Thoracic aorta (tissue), 2 donors: ENCODE data around the gene HOGA1. TPM values are rescaled to one million over a fixed set of nuclear protein-coding genes. Genes with fewer than 3 reads are reported as not detected.

Source experiments
- ATAC-seq: fragments of 150-250 bp; one replicate; pipeline ENCODE4 v1.8.0; 2017; ENCODE audit warnings: low read depth; ENCODE audit not compliant: insufficient number of reproducible peaks, low FRiP score
- DNase-seq: peaks from one replicate; pipeline ENCODE4 v3.0.0-alpha.2; 2020; ENCODE audit warnings: low spot score
- H3K27ac ChIP-seq, 2 donors: fragments of 200-600 bp; sonication (generic); 1 replicate in 1 of 2; 2 replicates in 1 of 2; pipeline ENCODE4 v1.5.1; 2016; ENCODE audit warnings: mild to moderate bottlenecking in 2 of 2, moderate library complexity in 2 of 2
- H3K27me3 ChIP-seq: fragments of 200-600 bp; sonication (generic); replicated peaks from 2 replicates; pipeline ENCODE4 v1.6.0; 2016; ENCODE audit warnings: mild to moderate bottlenecking; ENCODE audit not compliant: insufficient read depth
- H3K36me3 ChIP-seq: fragments of 200-600 bp; sonication (generic); one replicate; pipeline ENCODE4 v1.5.1; 2016
- H3K4me1 ChIP-seq, 2 donors: fragments of 200-600 bp; sonication (generic); 1 replicate in 1 of 2; 2 replicates in 1 of 2; pipeline versions ENCODE4 v1.5.1 to v1.6.0; 2016; ENCODE audit warnings: low read depth in 2 of 2, mild to moderate bottlenecking in 1 of 2; ENCODE audit not compliant: control insufficient read depth in 1 of 2
- H3K4me3 ChIP-seq: fragments of 200-600 bp; sonication (generic); 2 replicates; pipeline ENCODE4 v1.5.1; 2016; ENCODE audit warnings: mild to moderate bottlenecking
- H3K9me3 ChIP-seq: fragments of 200-600 bp; sonication (generic); 2 replicates; pipeline ENCODE4 v1.5.1; 2016
- CTCF ChIP-seq: fragments of 200-600 bp; sonication (generic); IDR thresholded peaks from one replicate; pipeline ENCODE4 v1.5.1; 2019; ENCODE audit warnings: antibody characterized with exemption
- total RNA-seq, 2 donors: library from RNA; depleted of rRNA; stranded (reverse); fragments of >200 nt; gene quantifications; one replicate each; pipeline versions ENCODE4 v1.1.0 to v1.2.3, GENCODE V29; 2016

Gene HOGA1
- 10 to 100 TPM in 1 of 2 donors, 1 to 10 TPM in 1; 7.0 to 12.3 TPM for total RNA-seq

- Histone ChIP-seq H3K9me3 (no peaks in the 10 kb centered on the region), H3K36me3 (no peaks in the 10 kb centered on the region), H3K27ac (peak within 1 kb of the TSS; percentile 59 to 75), H3K27me3 (no peaks in the 10 kb centered on the region), H3K4me1 (peaks cover 3 to 27% of the 10 kb centered on the region in 2 donors), H3K4me3 (peak within 1 kb of the TSS; percentile 16)
- DNase-seq, result peak; percentile 52
- peak; percentile 9 for TF ChIP-seq CTCF
- ATAC-seq, result peak; percentile 53
Measured at GRCh38 chr10:97584060-97584797, at the start of gene HOGA1. Gene HOGA1 (plus strand): TSS chr10:97584389. CDS start chr10:97584704, 315 bp downstream.

GRCh38 chr10:97534746-97535367 lies 49.3 kb upstream of the HOGA1 start:
- DNase-seq (no peak), ATAC-seq (no peak)
- Histone ChIP-seq H3K27me3 (no peaks in the 10 kb centered on the region), H3K4me3 (no peak overlapping the region), H3K9me3 (no peaks in the 10 kb centered on the region), H3K27ac (no peak overlapping the region), H3K36me3 (no peaks in the 10 kb centered on the region), H3K4me1 (peaks cover 6 to 15% of the 10 kb centered on the region in 2 donors)
- no peak for TF ChIP-seq CTCF

GRCh38 chr10:97537186-97537869 lies 46.9 kb upstream of the HOGA1 start:
- DNase-seq (no peak), ATAC-seq (no peak)
- no peak for TF ChIP-seq CTCF
- Histone ChIP-seq H3K27ac (no peak overlapping the region), H3K4me1 (peaks cover 28 to 40% of the 10 kb centered on the region in 2 donors), H3K27me3 (no peaks in the 10 kb centered on the region), H3K36me3 (no peaks in the 10 kb centered on the region), H3K4me3 (no peak overlapping the region), H3K9me3 (no peaks in the 10 kb centered on the region)

GRCh38 chr10:97538411-97538810 lies 45.8 kb upstream of the HOGA1 start:
- H3K4me3 ChIP-seq, result no peak overlapping the region
- peak overlapping the region; percentile 96 to 97 for H3K27ac ChIP-seq
- H3K9me3 ChIP-seq, result no peaks in the 10 kb centered on the region
- peaks cover 37 to 51% of the 10 kb centered on the region in 2 donors for H3K4me1 ChIP-seq
- no peaks in the 10 kb centered on the region for H3K36me3 ChIP-seq
- no peak for TF ChIP-seq CTCF
- DNase-seq (no peak), ATAC-seq (no peak)
- H3K27me3 ChIP-seq, result no peaks in the 10 kb centered on the region

- Histone ChIP-seq H3K36me3 (no peaks in the 10 kb centered on the region), H3K9me3 (no peaks in the 10 kb centered on the region), H3K4me1 (peaks cover 40 to 55% of the 10 kb centered on the region in 2 donors), H3K27ac (peak overlapping the region; percentile 96 to 97), H3K27me3 (no peaks in the 10 kb centered on the region), H3K4me3 (no peak overlapping the region)
- no peak for DNase-seq
- no peak for ATAC-seq
- TF ChIP-seq CTCF, result no peak
Measured at GRCh38 chr10:97538839-97539238, 45.4 kb upstream of the HOGA1 start.
